Measurements from ENCODE around the gene RFWD3. TPM values are rescaled to one million over a fixed set of nuclear protein-coding genes. Genes with fewer than 3 reads are reported as not detected.
A peak's percentile ranks its signal among the peaks of the same experiment; 100 is the strongest.

Gene RFWD3
- total RNA-seq, 1 donor = 18.8 TPM

DNA sequence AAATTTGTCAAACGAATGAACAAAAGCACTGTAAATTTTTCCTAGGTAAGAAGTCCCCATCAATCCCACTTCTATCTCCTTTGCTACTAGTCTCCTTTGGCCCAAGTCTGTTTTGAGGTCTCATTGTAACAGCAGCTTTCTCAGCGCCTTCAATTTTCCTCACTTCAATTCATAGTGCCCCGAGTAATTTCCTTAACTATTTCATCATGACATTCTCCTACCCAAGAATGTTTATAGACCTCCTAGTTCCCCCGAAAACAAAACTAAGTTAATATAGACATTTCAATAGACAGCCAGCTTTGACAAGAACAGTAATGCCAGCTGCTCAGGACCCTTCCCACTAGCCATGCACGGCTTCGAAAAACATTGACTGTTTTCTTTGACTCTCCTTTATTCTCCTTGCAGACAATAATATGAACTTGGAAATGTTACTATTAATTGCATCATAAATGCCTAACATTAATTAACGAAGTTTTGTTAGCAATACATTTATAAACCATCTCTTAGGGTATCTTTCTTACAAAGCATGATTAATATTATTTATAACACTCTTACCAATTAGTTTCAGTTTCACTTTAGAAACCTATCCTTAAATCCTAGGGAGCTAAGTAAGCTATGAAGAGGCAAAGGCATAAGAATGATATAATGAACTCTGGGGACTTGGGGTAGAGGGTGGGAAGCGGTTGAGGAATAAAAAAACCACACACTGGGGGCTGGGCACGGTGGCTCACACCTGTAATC, 82.6 kb downstream of the RFWD3 start:
- peaks cover 34% of the 10 kb centered on the region for H4K20me1 ChIP-seq (ENCODE audit: insufficient read depth, low read length)
- H3K27ac ChIP-seq (ENCODE audit: low read depth, low read length) = no peak overlapping the region
- peaks cover 97% of the 10 kb centered on the region for H3K79me2 ChIP-seq (ENCODE audit: insufficient read depth, low read length)
- H3K27me3 ChIP-seq (ENCODE audit: insufficient read depth, low read length) = no peaks in the 10 kb centered on the region
- H3K36me3 ChIP-seq (ENCODE audit: insufficient read depth, low read length) = no peaks in the 10 kb centered on the region
- H3K4me3 ChIP-seq (ENCODE audit: insufficient read depth, low read length) = no peak overlapping the region
- no peaks in the 10 kb centered on the region for H3K9me3 ChIP-seq (ENCODE audit: low read depth, low read length)
- no peak overlapping the region for H2AFZ ChIP-seq (ENCODE audit: low read length)
- peak overlapping the region; percentile 47 for H3K4me2 ChIP-seq (ENCODE audit: insufficient read depth, low read length)
- TF ChIP-seq, protein P1, sequence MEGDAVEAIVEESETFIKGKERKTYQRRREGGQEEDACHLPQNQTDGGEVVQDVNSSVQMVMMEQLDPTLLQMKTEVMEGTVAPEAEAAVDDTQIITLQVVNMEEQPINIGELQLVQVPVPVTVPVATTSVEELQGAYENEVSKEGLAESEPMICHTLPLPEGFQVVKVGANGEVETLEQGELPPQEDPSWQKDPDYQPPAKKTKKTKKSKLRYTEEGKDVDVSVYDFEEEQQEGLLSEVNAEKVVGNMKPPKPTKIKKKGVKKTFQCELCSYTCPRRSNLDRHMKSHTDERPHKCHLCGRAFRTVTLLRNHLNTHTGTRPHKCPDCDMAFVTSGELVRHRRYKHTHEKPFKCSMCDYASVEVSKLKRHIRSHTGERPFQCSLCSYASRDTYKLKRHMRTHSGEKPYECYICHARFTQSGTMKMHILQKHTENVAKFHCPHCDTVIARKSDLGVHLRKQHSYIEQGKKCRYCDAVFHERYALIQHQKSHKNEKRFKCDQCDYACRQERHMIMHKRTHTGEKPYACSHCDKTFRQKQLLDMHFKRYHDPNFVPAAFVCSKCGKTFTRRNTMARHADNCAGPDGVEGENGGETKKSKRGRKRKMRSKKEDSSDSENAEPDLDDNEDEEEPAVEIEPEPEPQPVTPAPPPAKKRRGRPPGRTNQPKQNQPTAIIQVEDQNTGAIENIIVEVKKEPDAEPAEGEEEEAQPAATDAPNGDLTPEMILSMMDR (IDR thresholded peaks at IDR 0.05; ENCODE audit: extremely low read depth, low read depth, low read length) = no peak
- peak; percentile 26 for DNase-seq (ENCODE audit: insufficient read length, low spot score, missing footprints)
- no peaks in the 10 kb centered on the region for H3K4me1 ChIP-seq (ENCODE audit: insufficient read depth, low read length)

GRCh38 chr16:74582970-74583369, 83.7 kb downstream of the RFWD3 start:
- Histone ChIP-seq H3K36me3 (ENCODE audit: insufficient read depth, low read length) (no peaks in the 10 kb centered on the region), H3K27me3 (ENCODE audit: insufficient read depth, low read length) (no peaks in the 10 kb centered on the region), H3K4me1 (ENCODE audit: insufficient read depth, low read length) (peaks cover 10% of the 10 kb centered on the region), H3K79me2 (ENCODE audit: insufficient read depth, low read length) (peaks cover 96% of the 10 kb centered on the region), H3K27ac (ENCODE audit: low read depth, low read length) (no peak overlapping the region), H4K20me1 (ENCODE audit: insufficient read depth, low read length) (peaks cover 42% of the 10 kb centered on the region), H2AFZ (ENCODE audit: low read length) (no peak overlapping the region), H3K9me3 (ENCODE audit: low read depth, low read length) (no peaks in the 10 kb centered on the region), H3K4me3 (ENCODE audit: insufficient read depth, low read length) (no peak overlapping the region), H3K4me2 (ENCODE audit: insufficient read depth, low read length) (no peak overlapping the region)
- DNase-seq (ENCODE audit: insufficient read length, low spot score, missing footprints) = no peak
- TF ChIP-seq, protein P1 (IDR thresholded peaks at IDR 0.05; ENCODE audit: extremely low read depth, low read depth, low read length) = no peak

DNA sequence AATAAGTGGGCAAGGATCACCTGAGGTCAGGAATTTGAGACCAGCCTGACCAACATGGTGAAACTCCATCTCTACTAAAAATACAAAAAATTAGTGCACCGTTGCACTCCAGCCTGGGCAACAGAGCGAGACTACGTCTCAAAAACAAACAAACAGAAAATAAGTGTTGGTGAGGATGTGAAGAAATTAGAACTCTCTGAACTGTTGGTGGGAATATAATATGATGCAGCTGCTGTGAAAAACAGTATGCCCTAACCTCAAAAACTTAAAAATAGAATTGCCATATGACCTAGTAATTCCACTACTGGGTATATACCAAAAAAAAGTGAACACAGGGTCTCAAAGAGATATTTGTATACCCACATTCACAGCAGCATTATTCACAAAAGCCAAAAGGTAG, 85.8 kb downstream of the RFWD3 start:
- no peak overlapping the region for H3K27ac ChIP-seq (ENCODE audit: low read depth, low read length)
- H4K20me1 ChIP-seq (ENCODE audit: insufficient read depth, low read length) = peaks cover 49% of the 10 kb centered on the region
- no peak overlapping the region for H3K4me2 ChIP-seq (ENCODE audit: insufficient read depth, low read length)

DNA sequence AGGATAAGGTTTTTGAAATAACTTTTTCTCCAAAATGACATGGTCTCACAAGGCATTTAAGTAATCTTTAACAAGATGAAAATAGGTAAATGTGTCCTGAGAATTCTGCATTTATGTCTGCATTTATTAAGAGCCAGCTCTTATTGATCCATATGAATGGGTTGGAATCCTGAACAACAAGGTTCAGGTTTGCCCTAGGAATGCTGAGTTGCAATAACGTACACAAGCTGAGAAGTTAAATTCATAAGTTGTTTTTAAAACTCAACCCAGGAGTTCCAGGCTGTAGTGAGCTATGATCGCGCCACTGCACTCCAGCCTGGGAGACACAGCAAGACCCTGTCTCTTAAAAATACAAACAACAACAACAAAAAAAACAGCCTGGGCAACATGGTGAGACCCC, 87.8 kb downstream of the RFWD3 start:
- TF ChIP-seq, protein P1 (IDR thresholded peaks at IDR 0.05; ENCODE audit: extremely low read depth, low read depth, low read length) = no peak
- peaks cover 62% of the 10 kb centered on the region for H4K20me1 ChIP-seq (ENCODE audit: insufficient read depth, low read length)
- no peak overlapping the region for H3K4me3 ChIP-seq (ENCODE audit: insufficient read depth, low read length)
- H3K9me3 ChIP-seq (ENCODE audit: low read depth, low read length) = no peaks in the 10 kb centered on the region
- no peak overlapping the region for H2AFZ ChIP-seq (ENCODE audit: low read length)
- no peaks in the 10 kb centered on the region for H3K27me3 ChIP-seq (ENCODE audit: insufficient read depth, low read length)
- no peaks in the 10 kb centered on the region for H3K36me3 ChIP-seq (ENCODE audit: insufficient read depth, low read length)
- H3K27ac ChIP-seq (ENCODE audit: low read depth, low read length) = no peak overlapping the region
- H3K4me2 ChIP-seq (ENCODE audit: insufficient read depth, low read length) = no peak overlapping the region
- peaks cover 92% of the 10 kb centered on the region for H3K79me2 ChIP-seq (ENCODE audit: insufficient read depth, low read length)
- no peak for DNase-seq (ENCODE audit: insufficient read length, low spot score, missing footprints)
- H3K4me1 ChIP-seq (ENCODE audit: insufficient read depth, low read length) = peaks cover 14% of the 10 kb centered on the region

More for the DNA sequence above, 85.8 kb downstream of the RFWD3 start:
- H3K4me3 ChIP-seq (ENCODE audit: insufficient read depth, low read length) = no peak overlapping the region
- TF ChIP-seq, protein P1 (IDR thresholded peaks at IDR 0.05; ENCODE audit: extremely low read depth, low read depth, low read length) = no peak
- peaks cover 94% of the 10 kb centered on the region for H3K79me2 ChIP-seq (ENCODE audit: insufficient read depth, low read length)
- no peaks in the 10 kb centered on the region for H3K9me3 ChIP-seq (ENCODE audit: low read depth, low read length)
- H3K36me3 ChIP-seq (ENCODE audit: insufficient read depth, low read length) = no peaks in the 10 kb centered on the region
- no peak for DNase-seq (ENCODE audit: insufficient read length, low spot score, missing footprints)
- no peak overlapping the region for H2AFZ ChIP-seq (ENCODE audit: low read length)
- no peaks in the 10 kb centered on the region for H3K27me3 ChIP-seq (ENCODE audit: insufficient read depth, low read length)
- H3K4me1 ChIP-seq (ENCODE audit: insufficient read depth, low read length) = peaks cover 14% of the 10 kb centered on the region

Measured in osteoblast (primary cell).